RWPE2 (cell line): Measurements from ENCODE around the gene TAS2R1.
"Not testable (repeated sequence)": the region's sequence is repeated elsewhere in the genome, so short reads cannot be mapped to it uniquely, and the experiment has no call there.

Source experiments
- ATAC-seq: fragments of 200-7000 bp; cut with Tn5 transposase; 3 replicates; pipeline ENCODE4 v1.9.1; 2021; ENCODE audit warnings: low read depth
- DNase-seq: peaks from one replicate; pipeline ENCODE4 v3.0.0-alpha.2; 2020; ENCODE audit warnings: low spot score
- H3K27ac ChIP-seq: fragments of 450-650 bp; 2 replicates; pipeline ENCODE4 v1.5.1; 2017; ENCODE audit warnings: mild to moderate bottlenecking; ENCODE audit not compliant: poor library complexity, severe bottlenecking
- H3K27me3 ChIP-seq: fragments of 250-450 bp; sonication (Bioruptor Pico); 2 replicates; pipeline ENCODE4 v1.5.1; 2021; ENCODE audit warnings: mild to moderate bottlenecking, moderate library complexity; ENCODE audit not compliant: insufficient read depth, poor library complexity, severe bottlenecking
- H3K36me3 ChIP-seq: fragments of 250-450 bp; sonication (Bioruptor Pico); 2 replicates; pipeline ENCODE4 v1.5.1; 2020; ENCODE audit warnings: low read depth, mild to moderate bottlenecking, moderate library complexity
- H3K4me1 ChIP-seq: fragments of 250-450 bp; sonication (Bioruptor Pico); 2 replicates; pipeline ENCODE4 v1.5.1; 2021; ENCODE audit warnings: mild to moderate bottlenecking, moderate library complexity; ENCODE audit not compliant: insufficient read depth, poor library complexity, severe bottlenecking
- H3K4me3 ChIP-seq: fragments of 250-450 bp; sonication (Bioruptor Pico); 2 replicates; pipeline ENCODE4 v1.5.1; 2021; ENCODE audit warnings: mild to moderate bottlenecking, moderate library complexity; ENCODE audit not compliant: severe bottlenecking
- H3K9me3 ChIP-seq: fragments of 250-450 bp; sonication (Bioruptor Pico); 2 replicates; pipeline ENCODE4 v1.5.1; 2021; ENCODE audit warnings: mild to moderate bottlenecking, moderate library complexity; ENCODE audit not compliant: severe bottlenecking
- CTCF ChIP-seq: fragments of 450-650 bp; IDR thresholded peaks from one replicate; pipeline ENCODE4 v1.5.1; 2017; ENCODE audit warnings: mild to moderate bottlenecking, moderate library complexity; ENCODE audit not compliant: poor library complexity, severe bottlenecking

TAS2R1 gene

DNA sequence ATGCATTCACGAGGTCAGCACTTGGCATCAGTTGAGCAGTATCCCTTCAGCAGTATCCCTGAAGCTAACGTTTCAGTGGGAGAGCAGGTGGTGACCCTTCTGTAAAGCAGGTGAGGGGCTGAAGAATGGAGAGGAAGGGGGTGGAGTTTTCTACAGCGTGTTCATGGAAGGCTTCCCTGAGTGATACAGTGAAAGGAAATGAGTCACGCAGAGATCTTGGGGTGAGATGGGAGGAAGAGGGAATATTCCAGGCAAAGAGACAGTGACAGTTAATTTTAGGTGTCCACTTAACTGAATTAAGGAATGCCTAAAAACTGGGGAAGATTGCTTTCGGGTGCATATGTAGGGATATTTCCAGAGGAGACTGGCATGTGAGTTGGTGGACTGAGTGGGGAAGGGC is 25.7 kb downstream of the TAS2R1 start:
- ATAC-seq (peak; percentile 58; the same call in 2 of the 3 replicates), DNase-seq (no peak)
- Histone ChIP-seq H3K4me3 (no peak overlapping the region), H3K4me1 (no peaks in the 10 kb centered on the region), H3K27ac (no peak overlapping the region), H3K27me3 (no peaks in the 10 kb centered on the region), H3K36me3 (no peaks in the 10 kb centered on the region), H3K9me3 (no peaks in the 10 kb centered on the region)
- no peak for TF ChIP-seq CTCF

DNA sequence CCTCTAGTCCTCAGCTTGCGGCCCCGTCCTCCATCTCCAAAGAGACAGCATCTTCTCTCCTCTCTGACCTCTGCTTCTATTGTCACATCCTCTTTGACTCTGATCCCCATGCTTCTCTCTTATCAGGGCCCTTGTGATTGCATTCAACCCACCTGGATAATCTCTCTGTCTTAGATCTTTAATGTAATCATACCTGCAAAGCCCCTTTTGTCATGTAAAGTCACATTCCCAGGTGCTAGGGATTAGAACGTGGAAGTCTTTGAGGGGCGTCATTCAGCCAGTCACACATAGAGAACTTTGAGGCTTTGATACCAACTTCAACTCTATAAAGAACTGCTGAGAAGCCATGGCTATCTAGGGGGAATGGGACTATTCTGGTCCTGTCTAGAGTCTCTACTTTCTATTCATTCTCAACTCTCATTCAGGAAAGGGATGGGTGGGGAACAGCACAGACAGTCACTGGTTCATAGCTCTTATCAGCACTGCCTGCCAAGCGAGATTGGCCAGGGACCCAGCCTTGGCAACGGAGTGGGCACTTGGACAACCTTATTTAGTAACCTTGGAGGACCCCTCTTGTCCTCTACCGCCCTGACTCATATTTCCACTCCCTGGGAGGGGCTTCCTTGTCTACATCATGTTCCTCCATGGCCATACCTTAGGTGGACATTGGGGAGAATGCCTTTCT is 29.0 kb downstream of the TAS2R1 start:
- ATAC-seq (no peak), DNase-seq (no peak)
- Histone ChIP-seq H3K27ac (no peak overlapping the region), H3K36me3 (no peaks in the 10 kb centered on the region), H3K9me3 (no peaks in the 10 kb centered on the region), H3K4me1 (no peaks in the 10 kb centered on the region), H3K4me3 (no peak overlapping the region), H3K27me3 (peaks cover 18% of the 10 kb centered on the region)
- TF ChIP-seq CTCF, result no peak

DNA sequence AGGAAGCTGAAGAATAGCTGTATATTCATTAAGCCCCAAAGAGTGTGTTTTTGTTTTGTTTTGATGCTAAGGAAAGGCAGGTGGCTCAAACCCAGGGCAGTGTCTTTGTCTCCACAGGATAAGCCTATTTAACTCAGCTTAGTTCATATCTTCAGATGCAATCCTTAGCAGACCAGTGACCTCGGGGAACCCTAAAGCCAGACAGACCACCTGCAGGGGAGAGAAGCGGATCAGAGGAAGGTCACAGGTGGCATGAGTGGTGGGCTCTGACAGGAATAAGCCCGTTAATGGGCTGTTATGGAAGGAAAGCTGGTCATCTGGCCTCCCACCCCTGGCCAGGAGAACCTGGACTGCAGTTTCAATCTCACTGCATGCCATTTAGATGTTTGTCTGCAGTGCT is 30.8 kb downstream of the TAS2R1 start:
- ATAC-seq, result no peak
- Histone ChIP-seq H3K9me3 (no peaks in the 10 kb centered on the region), H3K36me3 (no peaks in the 10 kb centered on the region), H3K4me3 (no peak overlapping the region), H3K27ac (no peak overlapping the region), H3K27me3 (peaks cover 33% of the 10 kb centered on the region), H3K4me1 (no peaks in the 10 kb centered on the region)
- no peak for DNase-seq
- no peak for TF ChIP-seq CTCF

- not testable (repeated sequence) for ATAC-seq, H3K4me3 ChIP-seq, H3K4me1 ChIP-seq, H3K27ac ChIP-seq, H3K36me3 ChIP-seq, H3K9me3 ChIP-seq, DNase-seq
- peaks cover 33% of the 10 kb centered on the region for H3K27me3 ChIP-seq
These were observed 31.8 kb downstream of the TAS2R1 start for GRCh38 chr5:9598329-9598728.

- not testable (repeated sequence) for H3K27ac ChIP-seq, H3K9me3 ChIP-seq, H3K36me3 ChIP-seq, H3K4me1 ChIP-seq, H3K4me3 ChIP-seq, ATAC-seq, DNase-seq
- peaks cover 33% of the 10 kb centered on the region for H3K27me3 ChIP-seq
These were observed 32.8 kb downstream of the TAS2R1 start for GRCh38 chr5:9597322-9597721.

DNA sequence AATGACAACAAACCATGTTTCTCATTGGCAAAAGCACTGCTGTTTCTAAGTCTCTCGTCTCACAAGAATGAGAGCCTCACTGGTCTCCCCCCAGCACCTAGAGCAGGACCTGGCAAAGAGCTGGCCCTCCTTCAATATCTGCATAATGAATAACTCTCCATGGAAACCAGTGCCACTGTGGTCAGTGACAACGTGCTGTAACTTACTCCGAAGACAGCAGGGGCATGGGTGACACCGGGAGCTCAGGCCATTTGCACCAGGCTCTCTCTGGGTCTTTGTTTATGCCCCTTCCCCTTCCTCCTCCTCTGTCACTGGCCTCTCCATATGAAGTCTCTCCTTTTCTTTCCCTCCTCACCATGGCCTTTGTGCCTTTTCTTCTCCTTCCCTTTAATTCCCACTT is 33.3 kb downstream of the TAS2R1 start:
- DNase-seq, result no peak

More for the DNA sequence above, 33.3 kb downstream of the TAS2R1 start:
- no peak overlapping the region for H3K4me3 ChIP-seq
- H3K4me1 ChIP-seq, result no peaks in the 10 kb centered on the region
- no peak for TF ChIP-seq CTCF
- peaks cover 33% of the 10 kb centered on the region for H3K27me3 ChIP-seq
- H3K9me3 ChIP-seq, result no peaks in the 10 kb centered on the region
- no peaks in the 10 kb centered on the region for H3K36me3 ChIP-seq
- no peak overlapping the region for H3K27ac ChIP-seq
- ATAC-seq, result no peak
